Measurements from ENCODE around the gene IL34.

- TF ChIP-seq POLR2A (IDR thresholded peaks at IDR 0.05; ENCODE audit: low read depth, low read length) (no peak), PAX5 (IDR thresholded peaks at IDR 0.05; ENCODE audit: insufficient read depth, low read length, severe bottlenecking) (no peak), TAF1 (IDR thresholded peaks at IDR 0.05; ENCODE audit: low read depth, low read length) (no peak)
These were observed 3.9 kb downstream of the IL34 start for GRCh38 chr16:70650216-70650615.

All from GM12891 (cell line).